SW480 (cell line): ENCODE results near the gene SPATA13.

Source experiments
- DNase-seq: peaks from one replicate; pipeline ENCODE4 v3.0.0-alpha.2; 2016; ENCODE audit warnings: low spot score

Gene SPATA13

DNA sequence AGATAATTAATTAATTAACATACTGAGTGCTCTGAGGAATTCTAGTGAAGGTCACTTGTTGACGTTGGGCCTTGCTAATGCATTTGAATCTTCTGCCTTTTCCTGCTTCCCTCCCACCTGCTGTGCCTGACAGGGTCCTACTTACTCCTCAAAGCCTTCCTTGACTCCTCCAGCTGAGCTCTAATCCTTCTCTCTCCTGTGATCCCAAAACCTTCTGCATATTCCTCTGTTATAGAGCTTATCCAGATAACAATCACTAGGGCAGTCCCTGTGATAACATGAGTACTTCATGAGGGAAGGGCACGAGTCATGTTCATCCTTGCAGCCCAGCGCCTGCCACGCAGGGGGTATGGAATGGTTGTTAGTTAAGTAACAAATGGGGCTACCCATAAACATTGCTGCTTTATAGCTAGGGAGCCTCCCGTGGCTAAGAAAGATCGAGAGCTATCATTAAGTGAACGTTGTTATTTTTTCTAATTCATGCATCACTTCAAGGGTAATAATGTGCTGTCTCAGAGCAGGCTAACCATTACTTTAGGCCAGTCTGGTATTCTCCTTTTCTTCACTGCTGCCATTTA is 19.1 kb upstream of the SPATA13 start:
- no peak for DNase-seq

GRCh38 chr13:24142453-24142852 is 18.1 kb upstream of the SPATA13 start:
- DNase-seq, result no peak

- DNase-seq, result no peak
Observed at GRCh38 chr13:24142886-24143285, 17.6 kb upstream of the SPATA13 start.

DNA sequence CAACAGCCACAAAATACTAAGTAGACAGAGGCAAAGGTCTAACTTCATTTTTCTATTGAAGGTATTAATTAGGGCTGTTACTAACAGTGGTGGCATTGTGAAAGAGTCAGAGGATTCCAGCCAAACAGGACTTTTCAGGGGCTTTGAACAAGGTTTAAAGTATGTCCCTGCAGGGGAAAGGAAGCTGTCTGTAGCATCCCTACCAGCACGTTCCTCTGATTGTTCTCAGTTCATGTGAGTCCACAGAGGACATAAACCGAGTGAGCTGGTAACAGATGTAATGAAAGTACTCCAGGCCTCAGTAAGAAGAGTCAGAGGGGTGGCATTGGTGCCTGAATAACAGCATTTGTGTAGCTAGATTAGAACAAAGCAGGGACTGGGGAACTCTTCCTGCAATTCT is 15.3 kb upstream of the SPATA13 start:
- DNase-seq, result no peak

DNA sequence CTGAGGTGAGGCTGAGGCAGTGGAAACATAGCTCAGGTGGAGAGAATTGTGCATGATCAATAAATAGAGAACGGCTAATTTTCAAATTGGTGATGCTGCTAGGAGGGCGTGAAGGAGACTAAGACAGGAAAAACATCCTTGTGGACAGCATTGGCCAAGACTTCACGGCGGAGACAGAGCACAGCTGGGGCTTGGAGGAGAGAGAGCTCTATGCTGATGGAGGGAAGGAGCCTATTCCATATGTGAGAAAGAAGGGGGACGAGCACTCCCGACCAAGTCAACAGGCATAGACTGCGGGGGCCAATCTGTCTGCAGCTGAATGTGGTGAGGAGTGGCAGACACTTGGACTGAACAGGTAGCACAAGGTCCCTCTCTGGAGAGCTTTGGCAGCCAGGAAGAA is 14.8 kb upstream of the SPATA13 start:
- no peak for DNase-seq

- no peak for DNase-seq
Observed at GRCh38 chr13:24146961-24147569, 13.5 kb upstream of the SPATA13 start.

- no peak for DNase-seq
Observed at GRCh38 chr13:24147570-24147963, 13.0 kb upstream of the SPATA13 start.

GRCh38 chr13:24148414-24149235 is 11.9 kb upstream of the SPATA13 start:
- peak; percentile 100 for DNase-seq

DNA sequence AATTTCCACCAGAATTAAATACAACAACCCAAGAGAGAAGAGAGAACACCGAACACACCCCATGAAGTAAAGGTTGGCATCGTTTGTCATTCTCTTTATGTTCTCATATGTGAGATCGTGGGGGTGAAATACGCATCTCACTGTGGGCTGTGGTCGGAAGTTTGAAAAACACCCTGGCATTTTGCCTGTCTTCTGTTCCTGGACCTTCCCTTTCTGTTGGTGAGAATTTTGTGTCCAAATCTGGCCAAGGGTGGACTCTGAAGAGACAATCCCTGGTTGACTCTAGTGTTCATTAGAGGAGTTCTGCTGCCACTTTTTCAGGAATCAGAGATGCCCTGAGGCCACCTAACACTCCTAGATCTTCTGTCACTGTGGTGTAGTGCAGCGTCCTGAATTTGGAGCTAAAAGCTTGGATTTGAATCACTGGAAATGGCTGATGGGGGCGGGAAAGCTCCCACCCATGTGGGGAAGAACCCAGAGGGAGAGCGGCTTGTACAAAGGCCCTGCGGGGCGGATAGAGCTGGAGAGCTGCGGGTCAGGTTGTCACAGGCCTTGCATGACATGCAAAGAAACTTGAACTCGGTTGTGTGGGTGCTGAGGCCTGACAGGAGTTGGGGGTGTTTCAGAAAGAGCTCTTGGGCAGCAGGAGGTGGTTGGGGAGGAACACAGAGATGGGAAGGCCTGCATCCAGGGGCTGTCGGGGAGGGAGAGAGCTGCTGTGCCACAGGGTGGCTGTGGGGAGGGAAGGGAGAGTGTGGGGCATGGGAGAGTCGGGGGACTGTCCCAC is 11.1 kb upstream of the SPATA13 start:
- peak; percentile 94 for DNase-seq

- DNase-seq, result peak; percentile 25
Observed at GRCh38 chr13:24150572-24150971, 9.9 kb upstream of the SPATA13 start.

DNA sequence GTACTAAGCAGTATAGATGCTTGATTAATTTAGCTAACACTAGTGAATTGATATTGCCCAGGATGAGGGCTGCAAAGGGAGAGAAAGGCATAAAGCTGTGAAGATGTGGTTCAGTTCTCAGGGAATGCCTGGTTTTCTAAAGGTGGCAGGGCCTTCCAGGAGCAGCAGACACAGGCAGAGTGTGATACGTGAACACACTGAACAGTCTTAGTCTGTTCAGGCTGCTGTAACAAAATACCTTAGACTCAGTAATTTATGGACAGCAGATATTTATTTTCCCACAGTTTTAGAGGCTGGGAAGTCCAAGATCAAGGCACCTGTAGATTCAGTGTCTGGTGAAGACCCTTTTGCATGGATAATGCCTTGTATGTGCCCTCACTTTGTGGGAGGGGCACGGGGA is 8.7 kb upstream of the SPATA13 start:
- no peak for DNase-seq

- peak; percentile 26 for DNase-seq
Observed at GRCh38 chr13:24152292-24153214, 8.0 kb upstream of the SPATA13 start.

DNA sequence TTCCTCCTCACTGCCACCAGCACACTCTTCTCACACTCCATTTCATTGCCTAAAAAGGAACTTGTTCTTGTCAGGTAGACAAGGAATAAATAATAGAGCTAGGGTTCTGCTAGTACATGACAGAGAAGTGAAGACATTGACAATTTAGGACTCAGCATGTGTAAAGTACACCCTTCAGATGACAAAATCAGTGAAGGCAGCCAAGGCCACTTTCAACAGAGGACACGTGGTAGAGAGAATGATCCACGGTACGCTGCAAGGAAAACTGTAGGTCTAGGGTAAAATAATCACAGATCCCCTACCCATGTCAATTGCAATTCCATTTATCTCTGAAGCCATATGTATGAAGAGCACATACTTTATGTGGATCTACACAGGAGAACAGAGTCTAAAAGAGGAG is 7.2 kb upstream of the SPATA13 start:
- no peak for DNase-seq

DNA sequence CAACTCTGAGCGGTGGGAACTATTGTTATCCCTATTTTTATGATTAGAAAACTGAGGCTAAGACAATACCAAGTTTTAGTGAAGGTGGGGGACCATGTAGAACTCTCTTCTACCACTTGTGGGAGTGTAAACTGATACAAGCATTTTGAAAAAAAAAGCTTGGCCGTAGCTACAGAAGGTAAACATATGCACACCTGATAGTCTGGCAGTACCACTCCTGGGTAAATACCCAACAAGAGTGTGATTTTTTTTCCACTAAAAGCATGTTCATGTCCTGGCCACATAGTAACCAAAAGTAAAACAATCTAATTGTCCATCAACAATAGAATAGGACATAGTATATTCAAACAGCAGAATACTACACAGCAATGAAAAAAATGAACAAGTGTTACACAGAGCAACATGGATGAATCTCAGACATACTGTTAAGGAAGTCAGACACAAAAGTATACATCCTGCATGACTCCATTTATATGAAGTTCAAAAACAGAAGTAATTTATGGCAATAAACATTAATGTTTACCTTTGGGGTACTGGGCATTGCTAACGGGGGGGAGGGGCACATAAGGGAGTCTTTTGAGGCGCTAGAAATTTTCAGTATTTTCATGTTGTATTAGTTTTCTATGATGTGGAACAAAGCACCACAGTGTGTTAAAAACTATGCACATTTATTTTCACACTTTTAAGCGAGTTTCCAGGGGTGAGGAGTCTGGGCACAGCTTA is 6.4 kb upstream of the SPATA13 start:
- DNase-seq, result no peak

GRCh38 chr13:24159357-24159756 is 1.2 kb upstream of the SPATA13 start:
- peak; percentile 68 for DNase-seq

DNA sequence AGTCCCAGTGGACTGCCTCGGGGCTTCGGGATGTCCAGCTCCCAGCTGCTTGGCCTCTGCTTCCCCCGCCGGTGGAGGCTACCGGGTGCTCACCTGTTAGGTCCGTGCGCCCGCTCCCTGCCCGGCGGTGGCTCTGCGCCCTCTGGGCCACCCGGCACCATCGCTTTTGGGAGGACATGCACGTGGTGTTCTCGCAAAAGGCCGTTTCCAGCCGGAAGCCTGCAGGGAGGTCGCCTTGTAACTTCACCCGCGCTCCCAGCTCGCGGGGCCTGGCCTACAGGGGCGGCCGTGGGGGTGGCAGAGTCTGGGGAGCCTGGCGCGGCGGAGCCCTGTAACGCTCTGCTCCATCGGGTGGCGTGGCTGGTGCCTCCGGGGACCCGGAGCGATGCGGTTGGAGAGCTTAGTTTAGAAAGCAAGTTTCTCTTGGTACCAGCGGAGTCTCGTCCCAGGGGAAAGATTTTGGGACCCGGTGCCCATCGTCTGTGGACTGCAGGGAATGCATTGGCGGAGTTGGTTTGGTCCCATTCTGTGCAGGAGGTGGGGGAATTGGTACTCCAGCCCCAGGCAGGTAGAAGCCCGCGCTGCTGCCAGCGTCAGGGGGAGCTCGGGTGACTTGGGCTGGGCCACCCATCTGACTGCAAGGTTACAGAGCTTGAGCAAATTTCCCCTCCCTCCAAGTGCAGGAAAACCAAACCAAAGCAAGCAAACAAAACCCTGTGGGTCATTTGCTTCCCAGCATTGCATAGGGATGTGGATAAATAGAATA is 673 bp downstream of the SPATA13 start:
- peak; percentile 46 for DNase-seq

DNA sequence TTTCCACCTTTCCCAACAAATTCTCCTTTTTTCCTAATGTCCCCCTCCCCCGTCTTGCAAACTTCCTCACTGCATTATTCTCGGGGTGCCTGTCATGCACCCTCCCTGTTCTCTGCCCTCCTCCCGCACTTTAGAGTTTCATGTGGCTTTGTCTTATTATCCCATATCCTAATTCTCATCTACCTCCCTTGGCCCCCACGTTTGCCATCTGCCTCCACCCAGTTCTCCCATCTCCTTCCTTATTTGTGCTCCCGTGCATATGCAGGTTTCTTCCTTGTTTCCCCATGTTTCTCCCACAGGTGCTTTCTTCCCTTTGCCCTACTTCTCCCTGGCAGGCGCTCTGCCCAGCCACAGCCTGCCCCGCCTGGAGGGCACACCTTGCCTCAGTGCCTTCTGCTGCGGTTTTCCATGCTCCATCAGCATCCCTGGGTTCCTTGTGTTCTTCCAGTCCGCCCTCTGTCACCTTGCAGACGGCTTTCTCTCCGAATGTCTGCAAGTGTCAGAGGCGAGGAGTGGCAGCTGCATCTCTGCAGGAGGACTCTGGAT is 1.5 kb downstream of the SPATA13 start:
- DNase-seq, result no peak

DNA sequence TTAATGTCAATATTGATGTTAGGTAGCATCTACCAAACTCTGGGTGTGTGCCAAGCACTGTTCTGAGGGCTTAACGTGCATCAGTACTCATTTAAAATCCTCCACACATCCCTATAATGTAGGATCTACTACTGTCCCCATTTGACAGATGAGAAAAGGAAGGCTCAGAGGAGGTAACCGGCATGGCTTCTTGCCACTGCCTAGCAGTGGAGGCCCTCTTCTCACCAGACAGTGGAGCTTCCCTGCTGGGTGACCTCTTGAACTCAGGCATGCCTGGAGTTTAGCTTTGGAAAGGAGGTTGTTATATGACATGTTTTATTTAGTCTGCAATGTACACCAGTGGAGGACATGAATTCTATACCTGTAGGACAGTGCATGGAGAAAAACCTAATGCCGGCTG is 2.1 kb downstream of the SPATA13 start:
- DNase-seq, result no peak

DNA sequence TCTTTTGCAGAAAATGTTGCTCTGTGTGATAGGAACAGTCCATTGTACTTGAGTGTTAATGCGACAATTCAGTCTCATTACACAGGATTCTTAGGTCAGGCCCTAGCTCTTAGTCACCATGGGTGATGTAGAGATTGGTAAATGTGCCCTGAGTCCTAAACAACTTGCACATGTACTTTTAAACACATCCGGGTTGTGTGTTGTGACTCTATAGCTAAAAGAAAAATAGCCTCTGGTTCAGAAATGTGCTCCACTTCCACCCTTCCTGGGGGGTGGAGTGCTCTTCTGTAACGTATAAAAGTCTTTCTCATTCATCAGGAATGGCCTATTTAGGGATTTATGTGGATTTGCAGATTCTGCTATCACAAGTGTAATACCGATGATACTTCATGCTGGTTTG is 5.2 kb downstream of the SPATA13 start:
- no peak for DNase-seq

DNA sequence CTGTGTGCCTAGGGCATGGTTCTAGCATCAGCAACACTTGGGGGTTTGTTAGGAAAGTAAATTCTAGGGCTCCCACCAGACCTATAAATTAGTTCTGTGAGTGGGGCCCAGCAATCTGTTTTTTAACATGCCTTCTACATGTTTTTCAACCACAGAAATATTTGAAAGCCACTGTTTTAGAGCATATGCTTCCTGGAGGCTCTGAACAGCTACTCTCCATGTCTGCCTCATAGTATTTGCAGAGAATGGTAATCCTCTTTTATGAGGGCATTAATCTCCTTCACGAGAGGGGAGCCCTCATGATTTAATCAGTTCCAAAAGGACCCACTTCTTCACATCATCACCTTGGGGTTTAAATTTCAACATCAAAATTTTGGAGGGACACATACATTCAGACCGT is 6.0 kb downstream of the SPATA13 start:
- no peak for DNase-seq
